Activated CD4-positive, alpha-beta memory T cell treated with anti-CD3 and anti-CD28 coated beads for 36 hours (primary cell): ENCODE results near the gene CDC45. TPM values are rescaled to one million over a fixed set of nuclear protein-coding genes. Genes with fewer than 3 reads are reported as not detected.
A peak's percentile ranks its signal among the peaks of the same experiment; 100 is the strongest.

Experiments used
- CTCF ChIA-PET: fragments of 350-600 bp; sonication (Branson Sonifier 250); formaldehyde crosslinking; loops from one replicate; lab custom pipeline; 2021; ENCODE audit warnings: antibody characterized with exemption, inconsistent platforms; lab: Charles Lee
- POLR2A ChIA-PET: fragments of 350-600 bp; sonication (Branson Sonifier 250); formaldehyde crosslinking; loops from one replicate; lab custom pipeline; 2021; ENCODE audit warnings: antibody characterized with exemption; lab: Charles Lee
- DNase-seq: peaks from one replicate; pipeline ENCODE4 v3.0.0-alpha.2; 2020
- H3K27ac Mint-ChIP-seq: one replicate; pipeline ENCODE4 v1.8.0; 2021; ENCODE audit warnings: mixed read lengths
- H3K27me3 Mint-ChIP-seq: one replicate; pipeline ENCODE4 v1.8.0; 2021; ENCODE audit warnings: mixed read lengths
- H3K36me3 Mint-ChIP-seq: one replicate; pipeline ENCODE4 v1.8.0; 2021; ENCODE audit warnings: mixed read lengths
- H3K4me1 Mint-ChIP-seq: one replicate; pipeline ENCODE4 v1.8.0; 2021; ENCODE audit warnings: low read depth, mixed read lengths
- H3K4me3 Mint-ChIP-seq: one replicate; pipeline ENCODE4 v1.8.0; 2021; ENCODE audit warnings: mild to moderate bottlenecking, mixed read lengths
- H3K9me3 Mint-ChIP-seq: one replicate; pipeline ENCODE4 v1.8.0; 2021; ENCODE audit warnings: mixed read lengths
- intact Hi-C: fragments of 100-400 bp; cut with micrococcal nuclease; formaldehyde crosslinking; loops from one replicate; pipeline ENCODE4 v1.15.1; 2023
- total RNA-seq, 2 experiments: library from RNA; stranded (reverse); gene quantifications; one replicate each; pipeline ENCODE4 v1.2.3, GENCODE V29; 2021

CDC45 gene
- total RNA-seq, 2 experiments from 2014 or later, result 122 to 130 TPM

DNA sequence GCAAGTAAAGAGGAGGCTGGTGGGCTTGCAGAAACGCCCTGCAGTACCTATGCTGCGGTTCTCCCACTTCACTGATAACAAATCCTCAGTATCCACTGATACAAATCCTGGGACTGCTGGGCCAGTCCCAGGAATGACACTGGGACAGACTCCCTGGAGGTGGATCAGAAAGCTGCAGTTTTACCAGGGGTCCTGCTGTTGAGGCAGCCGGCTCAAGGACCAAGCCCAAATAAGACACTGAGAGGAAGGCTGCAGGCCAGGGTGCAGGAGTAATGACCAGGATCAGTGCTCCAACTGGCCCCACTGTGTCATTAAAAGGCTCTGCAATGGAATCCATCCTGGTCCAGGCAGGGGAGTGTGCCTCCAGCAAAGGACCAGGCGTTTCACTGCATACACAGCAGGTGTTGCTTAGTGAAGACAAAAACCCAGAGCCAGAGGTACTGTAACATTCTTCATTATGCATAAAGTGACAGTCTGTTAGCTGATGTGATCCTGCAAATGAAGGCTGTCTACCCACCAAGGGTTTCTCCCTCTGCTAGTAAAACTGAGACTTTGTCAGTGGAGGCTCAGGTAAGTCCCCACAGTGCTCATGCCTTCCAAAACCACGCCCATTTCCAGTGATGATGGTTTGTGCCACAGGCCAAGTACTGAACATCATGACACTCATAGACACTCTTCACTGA, 30.8 kb upstream of the CDC45 start:
- POLR2A ChIA-PET, result interaction anchor here (0.6 to 2.0 kb wide), 4 partner anchors 11 to 29 kb away, joined by 3 to 5 read pairs (median 3); partner anchors contain the start of gene HIRA
- H3K4me1 Mint-ChIP-seq, result peaks cover 43% of the 10 kb centered on the region
- peak overlapping the region; percentile 91 for H3K27ac Mint-ChIP-seq
- H3K36me3 Mint-ChIP-seq, result peaks cover 19% of the 10 kb centered on the region
- DNase-seq, result peak; percentile 88
- CTCF ChIA-PET, result no interaction called here
- no peaks in the 10 kb centered on the region for H3K9me3 Mint-ChIP-seq
- intact Hi-C loops, result loop anchor here (1.0 kb wide), 3 partner anchors 17 to 30 kb away; partner anchors contain the start of genes CDC45, MRPL40 and UFD1
- H3K27me3 Mint-ChIP-seq, result no peaks in the 10 kb centered on the region
- peak overlapping the region; percentile 94 for H3K4me3 Mint-ChIP-seq

DNA sequence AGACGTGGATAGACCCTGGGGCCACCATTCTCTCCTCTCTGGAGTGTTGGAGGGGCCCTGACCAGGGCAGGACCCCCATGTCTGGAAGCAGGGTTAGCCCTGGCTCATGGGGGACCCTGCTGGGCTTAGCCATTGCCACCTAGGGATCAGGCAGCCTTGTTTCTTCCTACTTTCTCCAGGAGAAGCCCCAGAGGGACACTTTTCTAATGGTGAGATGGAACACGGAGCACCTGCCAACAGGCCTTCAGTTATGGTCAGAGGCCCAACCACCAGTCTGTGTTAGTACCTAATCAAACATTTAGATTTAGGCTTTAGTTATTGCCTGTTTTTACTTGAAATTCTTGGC, 30.3 kb upstream of the CDC45 start:
- H3K27me3 Mint-ChIP-seq, result no peaks in the 10 kb centered on the region
- intact Hi-C loops, result loop anchor here (1.0 kb wide), 3 partner anchors 17 to 30 kb away; partner anchors contain the start of genes CDC45, MRPL40 and UFD1
- ChIA-PET POLR2A (interaction anchor here (0.7 kb wide), 1 partner anchor 18 kb away, joined by 3 read pairs; the partner anchor contains the start of gene HIRA), CTCF (no interaction called here)
- H3K4me3 Mint-ChIP-seq, result no peak overlapping the region
- DNase-seq, result no peak
- H3K4me1 Mint-ChIP-seq, result peaks cover 41% of the 10 kb centered on the region
- H3K27ac Mint-ChIP-seq, result peak overlapping the region; percentile 91
- no peaks in the 10 kb centered on the region for H3K9me3 Mint-ChIP-seq
- H3K36me3 Mint-ChIP-seq, result peaks cover 23% of the 10 kb centered on the region

DNA sequence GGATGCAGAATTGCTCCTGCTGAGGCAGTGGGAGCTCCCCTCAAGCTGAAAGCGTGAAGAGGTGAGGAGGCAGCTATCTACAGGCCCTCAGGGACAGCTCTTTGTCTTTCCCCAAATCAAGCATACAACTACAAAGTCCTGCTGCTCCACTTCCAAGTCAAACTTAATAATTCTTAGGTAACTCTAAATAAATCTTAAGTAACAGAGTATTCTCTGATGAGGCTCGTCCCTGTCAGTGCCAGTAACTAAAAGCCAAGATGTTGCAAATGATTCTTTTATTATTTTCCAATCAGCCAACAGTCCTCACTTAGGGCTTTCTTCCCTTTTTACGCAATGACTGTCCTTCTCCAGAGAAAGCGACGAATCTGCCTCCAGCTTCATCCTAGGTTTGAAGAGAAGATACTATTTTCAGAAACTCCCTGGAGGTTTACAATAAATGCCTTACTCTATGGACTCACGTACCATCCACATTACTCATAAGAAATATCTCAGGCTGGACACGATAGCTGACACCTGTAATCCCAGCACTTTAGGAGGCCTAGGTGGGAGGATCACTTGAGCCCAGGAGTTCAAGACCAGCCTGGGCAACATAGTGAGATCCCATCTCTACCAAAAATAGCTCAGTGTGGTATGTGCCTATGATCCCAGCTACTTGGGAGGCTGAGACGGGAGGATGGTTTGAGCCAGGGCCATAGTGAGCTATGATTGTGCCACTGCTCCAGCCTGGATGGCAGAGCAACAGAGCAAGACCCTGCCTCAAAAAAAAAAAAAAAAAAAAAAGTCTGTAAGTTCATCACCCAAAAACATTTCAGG, 29.2 kb upstream of the CDC45 start:
- POLR2A ChIA-PET, result no interaction called here
- Mint-ChIP-seq H3K9me3 (no peaks in the 10 kb centered on the region), H3K36me3 (peaks cover 32% of the 10 kb centered on the region), H3K27me3 (no peaks in the 10 kb centered on the region), H3K4me1 (peaks cover 31% of the 10 kb centered on the region), H3K4me3 (no peak overlapping the region), H3K27ac (peak overlapping the region; percentile 33)
- intact Hi-C loops, result no loop called here
- DNase-seq, result no peak
- CTCF ChIA-PET, result interaction anchor here (2.0 kb wide), 1 partner anchor 180 kb away, joined by 9 read pairs; no protein-coding TSS in a partner anchor

DNA sequence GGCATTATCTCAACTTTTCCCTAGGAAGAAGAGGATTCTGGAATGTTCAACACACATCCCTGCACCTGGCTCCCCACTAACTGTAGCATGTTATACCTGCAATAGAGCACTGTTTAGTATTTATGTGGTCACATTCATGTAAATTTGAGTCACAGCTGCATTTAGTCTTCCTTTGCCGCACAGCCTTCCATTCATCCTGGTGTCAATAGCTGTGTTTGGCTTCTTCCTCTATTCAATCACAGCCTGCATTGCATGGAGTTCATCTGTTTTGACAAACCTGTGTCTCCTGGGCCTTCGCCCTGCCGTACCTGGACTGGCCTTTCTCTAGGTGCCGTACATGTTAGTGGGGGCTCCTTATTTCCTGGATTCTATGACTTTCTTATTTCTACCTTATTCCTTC, 28.1 kb upstream of the CDC45 start:
- H3K9me3 Mint-ChIP-seq, result no peaks in the 10 kb centered on the region
- DNase-seq, result no peak
- intact Hi-C loops, result no loop called here
- CTCF ChIA-PET, result interaction anchor here (1.2 to 2.0 kb wide), 2 partner anchors 32 to 179 kb away, joined by 3 to 9 read pairs; no protein-coding TSS in a partner anchor
- peaks cover 25% of the 10 kb centered on the region for H3K4me1 Mint-ChIP-seq
- peaks cover 37% of the 10 kb centered on the region for H3K36me3 Mint-ChIP-seq
- H3K27me3 Mint-ChIP-seq, result no peaks in the 10 kb centered on the region
- POLR2A ChIA-PET, result no interaction called here
- peak overlapping the region; percentile 12 for H3K27ac Mint-ChIP-seq
- no peak overlapping the region for H3K4me3 Mint-ChIP-seq

DNA sequence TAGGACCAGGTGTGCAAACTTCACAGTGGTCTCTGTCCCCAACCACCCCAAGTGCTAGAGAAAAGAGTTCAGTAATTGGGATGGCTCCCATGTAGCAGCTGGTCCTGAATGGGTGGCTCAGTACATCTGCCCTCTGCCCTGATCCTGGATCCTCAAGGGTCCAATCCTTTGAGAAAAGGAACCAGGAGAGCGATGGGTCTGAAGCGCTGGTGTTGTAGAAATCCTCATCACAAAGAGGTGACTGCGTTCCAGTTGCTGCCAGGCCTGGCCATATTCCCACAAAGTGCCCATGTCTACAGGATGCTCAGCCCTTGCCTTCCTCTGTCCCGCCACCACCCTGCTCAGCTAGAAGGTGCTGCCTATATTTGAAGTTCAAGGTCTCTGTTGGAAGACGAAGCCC, 26.0 kb upstream of the CDC45 start:
- no peaks in the 10 kb centered on the region for H3K9me3 Mint-ChIP-seq
- no peaks in the 10 kb centered on the region for H3K27me3 Mint-ChIP-seq
- DNase-seq, result no peak
- H3K36me3 Mint-ChIP-seq, result peaks cover 39% of the 10 kb centered on the region
- H3K27ac Mint-ChIP-seq, result no peak overlapping the region
- H3K4me3 Mint-ChIP-seq, result no peak overlapping the region
- intact Hi-C loops, result no loop called here
- H3K4me1 Mint-ChIP-seq, result peaks cover 12% of the 10 kb centered on the region
- ChIA-PET POLR2A (no interaction called here), CTCF (interaction anchor here (0.6 kb wide), 1 partner anchor 402 kb away, joined by 3 read pairs; no protein-coding TSS in a partner anchor)

DNA sequence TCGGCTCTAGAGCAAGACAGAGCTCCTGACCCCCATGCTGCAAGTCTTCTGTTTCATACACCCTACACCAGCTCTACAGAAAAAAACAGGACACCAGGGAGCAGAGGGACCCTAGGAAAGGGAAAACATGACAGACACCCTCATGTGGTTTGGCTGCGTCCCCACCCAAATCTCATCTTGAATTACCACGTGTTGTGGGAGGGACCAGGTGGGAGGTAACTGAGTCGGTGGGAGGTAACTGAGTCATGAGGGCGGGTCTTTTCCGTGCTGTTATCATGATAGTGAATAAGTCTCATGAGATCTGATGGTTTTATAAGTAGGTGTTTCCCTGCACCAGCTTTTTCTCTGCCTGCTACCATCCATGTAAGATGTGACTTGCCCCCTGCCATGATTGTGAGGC, 25.6 kb upstream of the CDC45 start:
- intact Hi-C loops, result no loop called here
- POLR2A ChIA-PET, result no interaction called here
- no peak overlapping the region for H3K4me3 Mint-ChIP-seq
- H3K36me3 Mint-ChIP-seq, result peaks cover 39% of the 10 kb centered on the region
- no peak for DNase-seq
- peak overlapping the region; percentile 53 for H3K27ac Mint-ChIP-seq
- peaks cover 8% of the 10 kb centered on the region for H3K4me1 Mint-ChIP-seq
- no peaks in the 10 kb centered on the region for H3K9me3 Mint-ChIP-seq
- H3K27me3 Mint-ChIP-seq, result no peaks in the 10 kb centered on the region
- CTCF ChIA-PET, result interaction anchor here (1.6 kb wide), 1 partner anchor 176 kb away, joined by 4 read pairs; no protein-coding TSS in a partner anchor

DNA sequence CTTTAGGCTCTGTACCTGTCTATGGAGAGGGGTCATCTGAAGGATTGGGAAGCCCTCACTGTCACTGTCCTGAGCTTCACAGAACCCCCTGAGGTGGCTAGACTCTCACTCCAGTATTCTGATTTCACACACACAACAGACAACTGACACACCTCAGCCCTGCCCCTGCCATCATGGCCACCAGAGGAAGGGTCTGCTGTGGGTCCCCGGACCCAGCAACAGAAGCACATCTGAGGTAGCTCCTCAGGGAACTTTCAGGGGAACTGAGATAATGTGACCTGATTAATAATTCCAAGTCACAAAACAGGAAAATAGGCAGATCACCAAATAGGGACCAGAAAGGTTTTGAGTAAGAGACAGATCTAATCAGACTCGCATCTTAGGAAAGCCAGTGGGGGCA, 24.7 kb upstream of the CDC45 start:
- DNase-seq, result no peak
- CTCF ChIA-PET, result interaction anchor here (1.6 kb wide), 1 partner anchor 175 kb away, joined by 4 read pairs; no protein-coding TSS in a partner anchor
- Mint-ChIP-seq H3K36me3 (peaks cover 39% of the 10 kb centered on the region), H3K4me3 (no peak overlapping the region), H3K4me1 (peaks cover 2% of the 10 kb centered on the region), H3K9me3 (no peaks in the 10 kb centered on the region), H3K27ac (no peak overlapping the region), H3K27me3 (no peaks in the 10 kb centered on the region)
- POLR2A ChIA-PET, result interaction anchor here (0.5 kb wide), 1 partner anchor 17 kb away, joined by 3 read pairs; no protein-coding TSS in a partner anchor
- intact Hi-C loops, result no loop called here

DNA sequence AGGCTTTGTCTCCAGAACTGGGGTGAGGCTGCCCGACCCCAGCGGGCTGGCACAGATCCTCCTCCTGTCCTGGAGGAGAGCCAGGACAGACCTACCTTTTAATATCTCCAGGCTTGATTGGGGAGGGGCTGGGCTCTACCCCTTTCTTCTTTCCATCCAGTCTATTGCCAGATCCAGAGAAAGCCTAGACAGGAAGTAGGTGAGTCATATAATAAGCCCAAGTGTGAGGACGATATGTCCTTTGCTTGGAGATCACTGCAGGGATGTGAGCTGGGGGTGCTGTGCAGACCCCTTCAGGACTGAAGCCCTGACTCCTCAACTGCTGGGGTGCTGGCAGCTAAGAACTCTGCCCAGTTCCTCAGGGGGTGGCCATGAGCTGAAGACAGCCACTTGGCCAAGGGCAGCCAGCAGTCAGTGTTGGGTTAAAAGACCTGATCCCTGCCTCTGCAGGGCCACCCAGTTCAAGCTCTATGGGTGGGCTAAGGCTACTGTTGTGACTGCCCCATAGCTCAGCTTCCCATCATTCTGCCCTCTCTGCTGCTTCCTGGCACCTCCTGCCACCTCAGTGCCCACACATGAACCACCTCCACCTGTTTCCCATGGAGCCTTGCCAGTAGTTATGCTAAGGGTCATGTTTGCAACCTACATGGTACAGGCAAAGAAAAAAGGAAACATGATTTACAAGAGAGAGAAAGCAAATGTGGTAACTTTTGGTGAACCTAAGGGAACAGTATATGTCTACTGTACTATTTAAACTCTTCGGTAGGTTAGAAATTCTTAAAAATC, 23.9 kb upstream of the CDC45 start:
- POLR2A ChIA-PET, result interaction anchor here (0.5 to 0.6 kb wide), 2 partner anchors 18 to 52 kb away, joined by 3 read pairs; no protein-coding TSS in a partner anchor

DNA sequence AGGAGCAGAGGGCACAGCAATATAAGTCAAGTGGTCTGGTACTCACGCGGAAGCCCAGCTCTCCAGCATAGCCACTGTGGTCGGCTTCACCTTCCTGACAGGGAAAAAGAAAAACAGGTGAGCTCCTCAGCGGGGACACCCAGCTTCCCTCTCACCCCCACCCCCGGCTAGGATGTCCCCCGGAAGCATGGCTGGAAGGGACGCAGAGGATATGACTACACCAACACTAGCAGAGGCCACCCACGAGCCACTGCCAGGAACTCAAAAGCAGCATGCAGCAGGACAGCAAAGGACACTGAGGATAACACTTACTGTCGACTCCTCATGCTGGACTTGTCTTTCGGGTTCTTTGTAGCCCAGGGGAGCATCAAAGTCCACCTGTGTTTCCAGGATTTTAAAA, 23.2 kb upstream of the CDC45 start:
- Mint-ChIP-seq H3K36me3 (peaks cover 37% of the 10 kb centered on the region), H3K27me3 (no peaks in the 10 kb centered on the region), H3K9me3 (no peaks in the 10 kb centered on the region), H3K4me3 (no peak overlapping the region), H3K4me1 (peaks cover 2% of the 10 kb centered on the region), H3K27ac (no peak overlapping the region)
- intact Hi-C loops, result no loop called here
- no peak for DNase-seq
- ChIA-PET POLR2A (interaction anchor here (0.6 kb wide), 1 partner anchor 53 kb away, joined by 3 read pairs; no protein-coding TSS in a partner anchor), CTCF (no interaction called here)

More for the DNA sequence above, 23.9 kb upstream of the CDC45 start:
- peaks cover 2% of the 10 kb centered on the region for H3K4me1 Mint-ChIP-seq
- CTCF ChIA-PET, result interaction anchor here (1.6 kb wide), 1 partner anchor 174 kb away, joined by 4 read pairs; no protein-coding TSS in a partner anchor
- no peaks in the 10 kb centered on the region for H3K27me3 Mint-ChIP-seq
- peak overlapping the region; percentile 23 for H3K27ac Mint-ChIP-seq
- intact Hi-C loops, result no loop called here
- no peaks in the 10 kb centered on the region for H3K9me3 Mint-ChIP-seq
- no peak overlapping the region for H3K4me3 Mint-ChIP-seq
- no peak for DNase-seq
- peaks cover 41% of the 10 kb centered on the region for H3K36me3 Mint-ChIP-seq

DNA sequence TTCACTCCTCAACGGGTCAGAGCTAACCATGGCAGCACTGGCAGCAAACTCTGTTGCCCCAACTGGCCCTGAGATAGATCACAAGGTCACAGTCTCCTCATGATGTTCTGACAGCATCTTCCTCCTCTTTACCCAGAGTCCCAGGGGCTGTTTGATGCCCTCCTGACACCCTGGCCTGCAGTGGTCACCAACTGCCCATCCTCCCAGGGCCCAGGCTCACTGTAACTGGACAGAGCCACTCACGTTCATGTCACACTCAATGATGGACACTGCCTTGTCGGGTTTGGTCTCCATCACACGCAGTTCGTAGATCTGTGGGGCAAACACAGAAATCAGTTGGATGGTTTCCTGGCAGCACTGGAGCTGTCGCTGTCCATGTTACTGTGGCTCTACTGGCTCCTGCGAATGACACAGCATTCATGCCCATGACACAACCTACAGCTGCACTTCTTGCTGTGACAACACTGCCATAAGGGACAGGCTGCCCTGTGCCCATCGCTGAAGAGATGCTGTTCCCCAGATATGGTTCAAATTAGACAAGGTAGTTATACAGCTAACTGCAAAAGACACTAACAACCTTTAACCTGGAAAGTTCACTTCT, 21.8 kb upstream of the CDC45 start:
- DNase-seq, result no peak
- ChIA-PET CTCF (no interaction called here), POLR2A (no interaction called here)
- Mint-ChIP-seq H3K9me3 (no peaks in the 10 kb centered on the region), H3K4me3 (no peak overlapping the region), H3K4me1 (peaks cover 2% of the 10 kb centered on the region), H3K27ac (no peak overlapping the region), H3K27me3 (no peaks in the 10 kb centered on the region), H3K36me3 (peaks cover 37% of the 10 kb centered on the region)
- intact Hi-C loops, result no loop called here

DNA sequence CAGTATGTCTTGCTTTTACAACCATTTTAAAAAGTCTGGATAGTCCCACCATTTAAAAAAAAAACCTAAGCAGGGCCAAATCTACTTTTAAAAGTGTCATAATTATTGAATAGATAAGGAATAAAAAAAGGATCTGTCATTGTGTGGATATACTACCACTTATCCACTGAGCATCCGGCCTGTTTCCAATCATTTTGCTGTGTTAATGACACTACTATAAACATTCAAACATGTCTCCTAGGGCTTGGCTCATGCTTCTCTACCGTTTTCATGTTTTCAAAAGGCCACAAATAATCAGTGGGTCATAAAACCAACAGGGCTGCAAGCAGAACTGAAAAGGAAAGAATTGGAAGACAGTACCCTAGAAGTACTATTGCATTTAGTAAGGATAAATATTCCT, 19.7 kb upstream of the CDC45 start:
- peaks cover 32% of the 10 kb centered on the region for H3K36me3 Mint-ChIP-seq
- ChIA-PET POLR2A (interaction anchor here (0.6 kb wide), 1 partner anchor 11 kb away, joined by 3 read pairs; no protein-coding TSS in a partner anchor), CTCF (no interaction called here)
- DNase-seq, result no peak
- no peaks in the 10 kb centered on the region for H3K9me3 Mint-ChIP-seq
- no peak overlapping the region for H3K27ac Mint-ChIP-seq
- H3K4me3 Mint-ChIP-seq, result no peak overlapping the region
- no peaks in the 10 kb centered on the region for H3K27me3 Mint-ChIP-seq
- H3K4me1 Mint-ChIP-seq, result no peaks in the 10 kb centered on the region
- intact Hi-C loops, result no loop called here
